GM12865 (cell line): ENCODE data around the gene APEX1.

Experiments
- DNase-seq: peaks from one replicate; pipeline ENCODE4 v3.0.0; 2010; ENCODE audit warnings: low read depth
- H3K4me3 ChIP-seq: 2 replicates; pipeline ENCODE4 v1.5.1; 2011; ENCODE audit warnings: mild to moderate bottlenecking, low read depth, low read length, control low read depth
- CTCF ChIP-seq: IDR thresholded peaks from 2 replicates; pipeline ENCODE4 v1.5.1; 2011; ENCODE audit warnings: low read length, control low read depth, low read depth, inconsistent platforms; ENCODE audit not compliant: insufficient read depth; ENCODE audit errors: missing control alignments

APEX1 gene

GRCh38 chr14:20489093-20489994 lies 34.3 kb downstream of the APEX1 start:
- peak; percentile 82 for DNase-seq
- H3K4me3 ChIP-seq: peak overlapping the region; percentile 52
- no peak for TF ChIP-seq CTCF

- peak overlapping the region; percentile 52 for H3K4me3 ChIP-seq
- no peak for TF ChIP-seq CTCF
- DNase-seq: peak; percentile 53
These were observed 35.5 kb downstream of the APEX1 start for GRCh38 chr14:20490563-20490962.

- H3K4me3 ChIP-seq: no peak overlapping the region
- no peak for DNase-seq
- TF ChIP-seq CTCF: no peak
These were observed 37.5 kb downstream of the APEX1 start for GRCh38 chr14:20492486-20492885.

- no peak overlapping the region for H3K4me3 ChIP-seq
- TF ChIP-seq CTCF: no peak
- peak; percentile 33 for DNase-seq
These were observed 38.6 kb downstream of the APEX1 start for GRCh38 chr14:20493634-20494033.

GRCh38 chr14:20494935-20495766 lies 40.1 kb downstream of the APEX1 start:
- no peak for TF ChIP-seq CTCF

GRCh38 chr14:20498622-20499021 lies 43.6 kb downstream of the APEX1 start:
- TF ChIP-seq CTCF: no peak
- no peak overlapping the region for H3K4me3 ChIP-seq
- no peak for DNase-seq

More at GRCh38 chr14:20494935-20495766, 40.1 kb downstream of the APEX1 start:
- no peak for DNase-seq
- no peak overlapping the region for H3K4me3 ChIP-seq
